T follicular helper cell (primary cell): ENCODE results near the gene OR2W1.

Experiments used
- DNase-seq: peaks from one replicate; pipeline ENCODE4 v3.0.0-alpha.2; 2020; ENCODE audit warnings: low read depth
- total RNA-seq, 2 experiments: gene quantifications; one replicate each; lab custom pipeline; 2026; lab: John Stamatoyannopoulos, UW

Gene OR2W1
- total RNA-seq = 0 reads per million in 2 experiments

- DNase-seq = no peak
Measured at GRCh38 chr6:29045075-29045474, at the start of gene OR2W1. Gene OR2W1, minus strand, starts transcription at chr6:29045175. Its CDS starts 0 bp downstream, at chr6:29045175.

DNA sequence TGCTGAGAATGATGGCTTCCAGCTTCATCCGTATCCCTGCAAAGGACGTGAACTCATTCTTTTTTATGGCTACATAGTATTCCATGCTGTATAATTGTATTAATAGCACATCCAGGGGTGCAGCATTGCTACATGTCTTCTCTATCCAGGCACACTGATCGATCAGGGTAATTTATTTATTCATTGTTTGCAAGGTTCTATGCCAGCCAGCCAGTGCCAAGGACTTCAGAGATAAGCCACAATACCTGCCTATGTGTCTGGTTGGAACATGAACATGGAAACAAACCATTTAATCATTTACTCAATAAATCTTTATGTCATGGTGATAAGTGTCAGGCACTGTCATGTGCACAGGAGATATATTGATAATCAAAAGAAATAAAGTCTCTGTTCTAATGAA, 48.0 kb upstream of the OR2W1 start:
- DNase-seq = no peak

GRCh38 chr6:29087213-29087612, 42.2 kb upstream of the OR2W1 start, which contains the start of gene OR2B3:
Gene OR2B3, minus strand, starts transcription at chr6:29087313. Its CDS starts 65 bp downstream, at chr6:29087248.
- DNase-seq = no peak

GRCh38 chr6:29082457-29082856, 37.5 kb upstream of the OR2W1 start:
- no peak for DNase-seq

GRCh38 chr6:29081312-29081711, 36.3 kb upstream of the OR2W1 start:
- no peak for DNase-seq

DNA sequence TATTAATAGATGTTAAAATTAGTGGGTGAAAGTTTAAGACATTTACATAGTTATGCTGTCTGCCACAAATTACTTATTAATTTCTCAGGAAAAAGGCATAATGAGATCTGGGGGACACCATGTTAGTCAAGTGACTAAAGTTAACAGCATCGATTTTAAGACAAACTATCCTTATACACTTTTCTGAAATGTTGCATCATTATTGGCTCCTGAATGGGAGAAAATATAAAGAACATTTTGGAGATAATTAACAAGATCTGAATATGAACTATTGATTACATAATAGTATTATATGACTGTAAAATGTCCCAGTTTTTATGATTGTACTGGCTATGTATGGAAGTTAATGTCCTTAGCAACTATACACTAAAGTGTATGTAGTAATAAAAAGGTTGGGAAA, 34.2 kb upstream of the OR2W1 start:
- DNase-seq = no peak

GRCh38 chr6:29071831-29072723, 27.1 kb upstream of the OR2W1 start:
- DNase-seq = no peak

DNA sequence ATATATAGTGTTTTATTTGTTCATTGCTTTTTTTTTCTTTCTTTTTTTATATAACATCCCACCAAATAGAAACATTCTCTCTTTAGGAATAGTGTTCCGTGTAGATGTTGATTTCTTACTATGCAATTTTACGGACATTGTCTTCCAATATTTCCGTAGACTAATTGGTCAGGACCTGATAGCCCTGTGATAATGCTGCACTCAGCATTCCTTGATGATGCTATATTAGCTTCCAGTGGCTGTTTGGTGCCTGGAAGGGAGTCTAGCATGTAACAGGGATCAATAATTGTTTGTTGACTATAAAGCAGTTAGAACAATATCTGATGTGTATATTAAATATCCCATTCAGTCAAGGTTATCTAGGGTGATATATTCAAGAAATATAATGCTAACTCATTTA, 6.7 kb upstream of the OR2W1 start:
- DNase-seq = no peak

DNA sequence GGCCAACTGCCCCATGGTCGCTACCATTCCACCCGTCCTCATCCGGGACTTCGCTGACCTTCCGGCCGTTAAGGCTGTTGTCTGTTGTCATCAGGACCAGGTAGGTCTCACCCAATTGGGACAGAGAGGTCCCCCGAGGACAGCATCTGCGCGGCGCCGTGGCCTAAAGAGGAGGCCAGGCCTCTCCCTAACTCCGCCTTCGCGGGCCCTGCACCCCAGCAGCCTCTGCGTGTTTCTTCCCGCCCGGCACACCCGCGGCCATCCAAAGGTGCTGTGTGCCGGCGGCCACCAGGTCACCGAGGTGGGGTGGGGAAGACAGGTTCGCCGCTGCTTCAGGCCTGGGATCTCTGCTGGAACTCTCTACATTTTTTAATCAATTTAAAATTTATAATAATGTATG, 9.0 kb downstream of the OR2W1 start:
- no peak for DNase-seq

DNA sequence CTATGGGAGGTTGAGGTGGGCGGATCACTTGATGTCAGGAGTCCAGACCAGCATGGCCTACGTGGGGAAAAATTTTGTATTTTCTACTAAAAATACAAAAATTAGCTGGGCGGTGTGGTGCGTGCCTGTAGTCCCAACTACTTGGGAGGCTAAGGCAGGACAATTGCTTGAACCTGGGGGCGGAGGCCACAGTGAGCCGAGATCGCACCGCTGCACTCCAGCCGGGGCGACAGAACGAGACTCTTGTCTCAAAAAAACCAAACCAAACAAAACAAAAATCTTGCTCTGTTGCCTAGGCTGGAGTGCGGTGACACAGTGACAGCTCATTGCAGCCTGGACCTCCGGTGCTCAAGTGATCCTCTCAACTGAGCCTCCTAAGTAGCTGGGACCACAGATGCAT, 16.2 kb downstream of the OR2W1 start:
- no peak for DNase-seq

DNA sequence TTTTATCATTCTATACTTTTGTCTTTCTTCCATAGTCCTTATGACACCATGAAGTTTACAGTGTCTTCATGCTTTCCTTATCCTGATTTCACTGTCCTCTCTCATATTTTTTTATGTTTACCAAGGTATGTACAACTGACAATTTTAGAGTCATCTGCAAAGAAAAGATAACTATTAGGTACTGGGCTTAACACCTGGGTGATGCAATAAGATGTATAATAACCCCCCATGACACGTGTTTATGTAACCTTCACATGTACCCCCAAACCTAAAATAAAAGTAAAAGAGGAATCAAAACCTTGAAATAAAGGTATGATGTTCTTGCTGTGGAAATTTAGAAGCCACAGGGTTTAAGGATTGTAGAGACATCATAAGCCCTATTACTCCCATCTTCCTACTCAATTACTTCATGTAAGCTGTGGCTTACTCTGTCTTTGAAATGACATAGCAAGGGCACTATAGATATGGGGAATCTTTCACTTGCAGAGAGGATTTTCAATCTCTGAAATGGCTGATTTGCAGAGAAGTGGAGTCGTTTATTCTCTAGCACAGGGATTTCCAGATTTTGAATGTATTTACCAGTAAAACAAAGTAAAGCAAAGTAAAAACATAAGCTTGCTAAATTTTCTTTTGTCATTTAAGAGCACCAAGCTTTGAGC, 18.9 kb downstream of the OR2W1 start:
- DNase-seq = no peak

DNA sequence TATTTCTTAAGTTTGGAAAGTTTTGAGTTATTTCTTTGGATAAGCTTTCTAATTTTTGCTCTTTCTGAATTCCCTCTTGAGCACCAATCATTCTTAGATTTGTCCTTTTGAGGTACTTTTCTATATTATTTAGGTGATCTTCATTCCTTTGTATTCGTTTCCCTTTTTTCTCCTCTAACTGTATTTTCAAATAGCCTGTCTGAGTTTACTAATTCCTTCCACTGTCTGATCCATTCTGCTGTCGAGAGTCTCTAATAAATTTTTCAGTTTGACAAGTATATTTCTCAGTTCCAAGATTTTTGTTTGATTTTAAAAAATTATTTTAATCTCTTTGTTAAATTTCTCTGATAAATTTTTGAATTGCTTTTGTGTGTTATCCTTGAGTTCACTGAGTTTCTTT, 23.5 kb downstream of the OR2W1 start:
- no peak for DNase-seq

- DNase-seq = no peak
Measured at GRCh38 chr6:29019629-29020028, 25.3 kb downstream of the OR2W1 start.

GRCh38 chr6:29017428-29017802, 27.6 kb downstream of the OR2W1 start:
- no peak for DNase-seq

- DNase-seq = peak; percentile 75
Measured at GRCh38 chr6:29016559-29017427, 28.2 kb downstream of the OR2W1 start.

- no peak for DNase-seq
Measured at GRCh38 chr6:29014729-29015608, 30.0 kb downstream of the OR2W1 start.

GRCh38 chr6:29011276-29011734, 33.7 kb downstream of the OR2W1 start:
- DNase-seq = peak; percentile 23

- no peak for DNase-seq
Measured at GRCh38 chr6:29009358-29009757, 35.6 kb downstream of the OR2W1 start.

DNA sequence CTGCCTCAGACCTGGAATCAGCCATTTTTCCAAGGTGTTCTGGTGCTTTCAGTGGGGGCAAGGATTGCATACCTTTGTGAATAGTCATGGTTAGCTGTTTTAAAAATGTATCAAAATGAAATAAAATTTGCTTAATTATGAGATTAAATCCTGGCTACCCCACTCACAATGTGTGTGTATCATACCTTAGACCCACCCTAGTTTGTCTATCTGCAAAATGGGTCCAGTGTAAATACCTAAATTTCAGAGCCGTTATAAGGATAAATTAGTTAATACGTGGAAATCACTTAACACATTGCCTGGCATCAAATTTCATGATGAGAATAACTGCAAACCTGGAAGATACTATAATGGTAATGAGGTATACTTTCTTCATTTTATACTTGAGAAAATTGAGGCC, 36.9 kb downstream of the OR2W1 start:
- no peak for DNase-seq

DNA sequence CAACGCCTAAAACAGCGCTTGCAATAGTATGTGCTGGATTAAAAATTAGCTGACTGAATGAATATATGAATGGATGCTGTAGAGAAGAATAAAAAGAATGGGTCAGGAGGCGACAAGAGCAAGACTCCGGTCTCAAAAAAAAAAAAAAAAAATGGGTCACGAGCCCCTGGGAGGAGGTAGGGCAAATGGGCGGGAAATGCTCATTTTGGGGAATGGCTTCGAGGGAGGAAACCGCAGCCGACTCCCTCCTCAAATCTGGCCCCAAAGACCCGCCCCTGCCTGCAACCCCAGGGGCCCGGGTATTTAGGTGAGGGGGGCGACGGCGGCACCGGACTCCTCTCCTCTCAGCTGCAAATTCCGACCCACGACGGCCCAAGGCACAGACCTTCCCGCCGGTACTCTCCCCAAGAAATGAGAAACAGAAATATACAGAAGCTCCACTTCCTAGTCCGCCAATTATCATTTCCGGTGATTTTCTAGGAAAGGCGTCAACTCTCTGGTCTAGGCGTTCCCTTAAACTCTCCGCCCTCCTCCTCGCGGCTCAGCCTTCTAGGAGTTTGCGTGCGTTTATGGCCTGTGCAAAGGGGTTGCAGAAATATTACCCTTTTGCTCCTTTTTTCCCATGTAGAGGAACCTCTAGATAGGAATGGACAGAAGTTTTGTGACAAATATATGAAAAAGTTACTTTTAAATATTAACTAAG, 39.6 kb downstream of the OR2W1 start, which contains the start of gene ZNF311:
ZNF311 (minus strand) TSS at position 133 of the 703 bp plus-strand sequence. CDS start 1,361 bp downstream, outside the sequence.
- DNase-seq = no peak
